HepG2 (cell line): Measurements from ENCODE around the gene DERL2. TPM values are rescaled to one million over a fixed set of nuclear protein-coding genes. Genes with fewer than 3 reads are reported as not detected.
A peak's percentile ranks its signal among the peaks of the same experiment; 100 is the strongest.

Source experiments
- ATAD3A ChIP-seq: sonication (generic); formaldehyde crosslinking; IDR thresholded peaks from 2 replicates; pipeline ENCODE4 v1.4.0; 2020; ENCODE audit warnings: missing genetic modification reagents
- BORCS8-MEF2B ChIP-seq: sonication (generic); formaldehyde crosslinking; IDR thresholded peaks from 2 replicates; pipeline ENCODE4 v1.8.0; 2022; ENCODE audit warnings: mild to moderate bottlenecking, missing genetic modification reagents
- GATA4 ChIP-seq: sonication (generic); IDR thresholded peaks from 2 replicates; pipeline ENCODE4 v1.6.1; 2016; ENCODE audit warnings: antibody characterized with exemption, low read depth, borderline replicate concordance
- GZF1 ChIP-seq: sonication (generic); formaldehyde crosslinking; IDR thresholded peaks from 2 replicates; pipeline ENCODE4 v1.5.1; 2020; ENCODE audit warnings: mild to moderate bottlenecking, missing genetic modification reagents
- HES4 ChIP-seq: sonication (generic); formaldehyde crosslinking; IDR thresholded peaks from 2 replicates; pipeline ENCODE4 v1.9.0; 2021; ENCODE audit warnings: mild to moderate bottlenecking, missing genetic modification reagents, borderline replicate concordance
- KMT2A ChIP-seq: sonication (generic); formaldehyde crosslinking; IDR thresholded peaks from 2 replicates; pipeline ENCODE4 v1.4.0; 2020; ENCODE audit warnings: missing genetic modification reagents
- SIN3B ChIP-seq: fragments of 150-350 bp; IDR thresholded peaks from 2 replicates; pipeline ENCODE4 v1.6.1; 2014; ENCODE audit warnings: low read length
- ZNF3 ChIP-seq: IDR thresholded peaks from 2 replicates; pipeline ENCODE4 v1.7.0; 2017; ENCODE audit warnings: inconsistent platforms
- ZNF672 ChIP-seq: sonication (generic); formaldehyde crosslinking; IDR thresholded peaks from 2 replicates; pipeline ENCODE4 v1.8.1; 2022; ENCODE audit warnings: missing genetic modification reagents
- ZNF674 ChIP-seq: sonication (generic); formaldehyde crosslinking; IDR thresholded peaks from 2 replicates; pipeline ENCODE4 v1.5.0; 2020; ENCODE audit warnings: low read depth, mild to moderate bottlenecking, missing genetic modification reagents
- polyA plus RNA-seq, 8 experiments: library from polyadenylated mRNA; depleted of rRNA in 3 of 8; stranded (reverse) in 7 of 8; unstranded in 1 of 8; fragments of >200 nt; fragmentation: Illumina TruSeq in 4 of 8; extraction: Trizol in 4 of 8; gene quantifications; 2 replicates each; pipeline versions ENCODE4 v1.2.1 to v1.2.3, GENCODE V29; 2011 to 2016; ENCODE audit warnings: low read depth in 4 of 8, missing spikeins in 1 of 8, mixed read lengths in 1 of 8; ENCODE audit not compliant: insufficient read depth in 1 of 8
- total RNA-seq, 5 experiments: library from RNA; depleted of rRNA; stranded (reverse); fragments of >200 nt; fragmentation: Illumina TruSeq; extraction: Trizol; gene quantifications; 2 replicates each; pipeline ENCODE4 v1.2.3, GENCODE V29; 2016; ENCODE audit warnings: low read depth in 1 of 5
- TF ChIP-seq, protein P1 (sequence below), 2 experiments: fragments of 450-650 bp in 1 of 2; sonication (generic) in 1 of 2; formaldehyde crosslinking in 1 of 2; IDR thresholded peaks; 2 replicates each; pipeline versions ENCODE4 v1.6.1 to v1.8.0; 2016 to 2022; ENCODE audit warnings: antibody characterized with exemption in 1 of 2, mild to moderate bottlenecking in 1 of 2, missing genetic modification reagents in 1 of 2
- TF ChIP-seq, protein P2 (sequence below): IDR thresholded peaks from 2 replicates; pipeline ENCODE4 v1.6.1; 2016; ENCODE audit warnings: missing compliant biosample characterization, missing genetic modification reagents, borderline replicate concordance
- TF ChIP-seq, protein P3 (sequence below): IDR thresholded peaks from 2 replicates; pipeline ENCODE4 v1.6.1; 2016; ENCODE audit warnings: low read depth
- TF ChIP-seq, protein P4 (sequence below): sonication (generic); formaldehyde crosslinking; IDR thresholded peaks from 2 replicates; pipeline ENCODE4 v1.5.0; 2020; ENCODE audit warnings: missing genetic modification reagents

Gene DERL2
- total and polyA plus RNA-seq, 2 of the 13 experiments (the other 11 are each of a cell fraction or from before 2014, with no cell fraction given), result 59.3 to 65.2 TPM

DNA sequence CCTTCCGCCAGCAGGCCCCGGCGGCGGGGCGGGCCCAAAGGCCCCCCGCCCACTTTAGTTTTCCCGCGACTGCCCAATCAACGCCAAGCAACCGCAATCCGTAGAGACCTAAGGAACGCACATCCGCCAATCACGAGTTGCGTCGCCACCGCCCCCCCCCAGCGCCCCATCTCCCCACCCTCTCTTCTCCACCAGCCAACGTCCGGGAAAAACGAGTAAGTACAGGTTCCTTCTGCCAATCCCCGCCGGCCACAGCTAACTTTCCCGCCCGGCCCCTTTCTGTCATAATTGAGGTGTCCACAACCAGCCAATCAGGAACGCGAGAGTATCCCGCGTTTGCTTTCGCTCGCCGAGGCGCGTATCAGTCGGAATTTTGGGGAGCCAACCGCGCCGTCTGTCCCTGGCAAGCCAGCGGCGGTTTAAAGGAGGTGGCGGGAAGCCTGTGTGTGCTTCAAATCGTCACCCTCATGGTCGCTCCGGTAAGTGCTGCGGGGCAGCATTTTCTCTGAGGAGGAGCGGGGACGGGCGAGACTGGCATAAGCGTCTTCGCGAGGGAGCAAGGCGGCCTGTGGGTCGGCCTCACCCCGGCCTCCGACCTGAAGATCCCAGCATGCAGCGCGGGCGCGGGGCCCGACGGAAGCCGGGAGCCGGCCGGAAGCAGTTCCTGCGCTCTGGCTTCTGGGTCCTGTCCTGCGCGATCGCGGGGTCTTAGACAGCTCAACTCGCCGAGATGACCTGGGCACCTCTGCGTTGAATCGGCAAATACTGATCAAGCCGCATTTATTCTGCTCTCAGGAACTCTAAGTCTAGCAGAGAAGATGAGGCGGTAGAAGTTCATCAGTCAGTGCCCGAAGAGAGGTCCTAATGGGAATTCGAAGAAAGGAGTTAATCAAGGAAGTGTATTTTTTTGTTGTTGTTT, 487 bp upstream of the DERL2 start, which contains the start of gene MIS12 (continued):
- TF ChIP-seq, protein P1, sequence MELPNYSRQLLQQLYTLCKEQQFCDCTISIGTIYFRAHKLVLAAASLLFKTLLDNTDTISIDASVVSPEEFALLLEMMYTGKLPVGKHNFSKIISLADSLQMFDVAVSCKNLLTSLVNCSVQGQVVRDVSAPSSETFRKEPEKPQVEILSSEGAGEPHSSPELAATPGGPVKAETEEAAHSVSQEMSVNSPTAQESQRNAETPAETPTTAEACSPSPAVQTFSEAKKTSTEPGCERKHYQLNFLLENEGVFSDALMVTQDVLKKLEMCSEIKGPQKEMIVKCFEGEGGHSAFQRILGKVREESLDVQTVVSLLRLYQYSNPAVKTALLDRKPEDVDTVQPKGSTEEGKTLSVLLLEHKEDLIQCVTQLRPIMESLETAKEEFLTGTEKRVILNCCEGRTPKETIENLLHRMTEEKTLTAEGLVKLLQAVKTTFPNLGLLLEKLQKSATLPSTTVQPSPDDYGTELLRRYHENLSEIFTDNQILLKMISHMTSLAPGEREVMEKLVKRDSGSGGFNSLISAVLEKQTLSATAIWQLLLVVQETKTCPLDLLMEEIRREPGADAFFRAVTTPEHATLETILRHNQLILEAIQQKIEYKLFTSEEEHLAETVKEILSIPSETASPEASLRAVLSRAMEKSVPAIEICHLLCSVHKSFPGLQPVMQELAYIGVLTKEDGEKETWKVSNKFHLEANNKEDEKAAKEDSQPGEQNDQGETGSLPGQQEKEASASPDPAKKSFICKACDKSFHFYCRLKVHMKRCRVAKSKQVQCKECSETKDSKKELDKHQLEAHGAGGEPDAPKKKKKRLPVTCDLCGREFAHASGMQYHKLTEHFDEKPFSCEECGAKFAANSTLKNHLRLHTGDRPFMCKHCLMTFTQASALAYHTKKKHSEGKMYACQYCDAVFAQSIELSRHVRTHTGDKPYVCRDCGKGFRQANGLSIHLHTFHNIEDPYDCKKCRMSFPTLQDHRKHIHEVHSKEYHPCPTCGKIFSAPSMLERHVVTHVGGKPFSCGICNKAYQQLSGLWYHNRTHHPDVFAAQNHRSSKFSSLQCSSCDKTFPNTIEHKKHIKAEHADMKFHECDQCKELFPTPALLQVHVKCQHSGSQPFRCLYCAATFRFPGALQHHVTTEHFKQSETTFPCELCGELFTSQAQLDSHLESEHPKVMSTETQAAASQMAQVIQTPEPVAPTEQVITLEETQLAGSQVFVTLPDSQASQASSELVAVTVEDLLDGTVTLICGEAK (IDR thresholded peaks at IDR 0.05), result no peak
- TF ChIP-seq, protein P1 (CRISPR knock-in tag; IDR thresholded peaks at IDR 0.05), result peak; percentile 80
- TF ChIP-seq HES4, result peak; percentile 91
- TF ChIP-seq GATA4, result no peak
- peak; percentile 97 for TF ChIP-seq BORCS8-MEF2B (CRISPR knock-in tag)
- TF ChIP-seq ZNF674 (CRISPR knock-in tag), result no peak
- peak; percentile 81 for TF ChIP-seq SIN3B
- TF ChIP-seq ATAD3A (CRISPR knock-in tag), result peak; percentile 55; the same call in 1 of the 2 replicates
- TF ChIP-seq GZF1, result no peak
- no peak for TF ChIP-seq ZNF3
- TF ChIP-seq, protein P2, sequence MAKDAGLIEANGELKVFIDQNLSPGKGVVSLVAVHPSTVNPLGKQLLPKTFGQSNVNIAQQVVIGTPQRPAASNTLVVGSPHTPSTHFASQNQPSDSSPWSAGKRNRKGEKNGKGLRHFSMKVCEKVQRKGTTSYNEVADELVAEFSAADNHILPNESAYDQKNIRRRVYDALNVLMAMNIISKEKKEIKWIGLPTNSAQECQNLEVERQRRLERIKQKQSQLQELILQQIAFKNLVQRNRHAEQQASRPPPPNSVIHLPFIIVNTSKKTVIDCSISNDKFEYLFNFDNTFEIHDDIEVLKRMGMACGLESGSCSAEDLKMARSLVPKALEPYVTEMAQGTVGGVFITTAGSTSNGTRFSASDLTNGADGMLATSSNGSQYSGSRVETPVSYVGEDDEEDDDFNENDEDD (CRISPR knock-in tag), result peak; percentile 94
- no peak for TF ChIP-seq ZNF672 (CRISPR knock-in tag)
- TF ChIP-seq, protein P3, sequence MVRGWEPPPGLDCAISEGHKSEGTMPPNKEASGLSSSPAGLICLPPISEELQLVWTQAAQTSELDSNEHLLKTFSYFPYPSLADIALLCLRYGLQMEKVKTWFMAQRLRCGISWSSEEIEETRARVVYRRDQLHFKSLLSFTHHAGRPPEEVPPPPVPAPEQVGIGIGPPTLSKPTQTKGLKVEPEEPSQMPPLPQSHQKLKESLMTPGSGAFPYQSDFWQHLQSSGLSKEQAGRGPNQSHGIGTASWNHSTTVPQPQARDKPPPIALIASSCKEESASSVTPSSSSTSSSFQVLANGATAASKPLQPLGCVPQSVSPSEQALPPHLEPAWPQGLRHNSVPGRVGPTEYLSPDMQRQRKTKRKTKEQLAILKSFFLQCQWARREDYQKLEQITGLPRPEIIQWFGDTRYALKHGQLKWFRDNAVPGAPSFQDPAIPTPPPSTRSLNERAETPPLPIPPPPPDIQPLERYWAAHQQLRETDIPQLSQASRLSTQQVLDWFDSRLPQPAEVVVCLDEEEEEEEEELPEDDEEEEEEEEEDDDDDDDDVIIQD (CRISPR knock-in tag), result peak; percentile 33; the same call in 1 of the 2 replicates
- TF ChIP-seq, protein P4, sequence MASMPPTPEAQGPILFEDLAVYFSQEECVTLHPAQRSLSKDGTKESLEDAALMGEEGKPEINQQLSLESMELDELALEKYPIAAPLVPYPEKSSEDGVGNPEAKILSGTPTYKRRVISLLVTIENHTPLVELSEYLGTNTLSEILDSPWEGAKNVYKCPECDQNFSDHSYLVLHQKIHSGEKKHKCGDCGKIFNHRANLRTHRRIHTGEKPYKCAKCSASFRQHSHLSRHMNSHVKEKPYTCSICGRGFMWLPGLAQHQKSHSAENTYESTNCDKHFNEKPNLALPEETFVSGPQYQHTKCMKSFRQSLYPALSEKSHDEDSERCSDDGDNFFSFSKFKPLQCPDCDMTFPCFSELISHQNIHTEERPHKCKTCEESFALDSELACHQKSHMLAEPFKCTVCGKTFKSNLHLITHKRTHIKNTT (CRISPR knock-in tag), result no peak
- TF ChIP-seq KMT2A (CRISPR knock-in tag), result peak; percentile 81; the same call in 1 of the 2 replicates
